GM12878 (cell line): ENCODE measurements around the gene STOML3. TPM values are rescaled to one million over a fixed set of nuclear protein-coding genes. Genes with fewer than 3 reads are reported as not detected.
A peak's percentile ranks its signal among the peaks of the same experiment; 100 is the strongest.

Source experiments
- ATAC-seq: fragments of 200-7000 bp; cut with Tn5 transposase; 3 replicates; pipeline ENCODE4 v1.9.1; 2020; ENCODE audit warnings: mild to moderate bottlenecking, moderate library complexity
- BruUV-seq: library from RNA; stranded (reverse); fragments of 400-500 nt; replicated peaks from 2 replicates; lab custom pipeline; 2021; lab: Mats Ljungman, UMichigan
- CTCF ChIA-PET: fragments of 300-600 bp; sonication (Branson Sonifier 250); formaldehyde crosslinking; extraction: SDS; loops from one replicate; lab custom pipeline; 2021; ENCODE audit warnings: inconsistent platforms; lab: Yijun Ruan, JAX
- POLR2A ChIA-PET: fragments of 350-600 bp; formaldehyde crosslinking; extraction: SDS; loops from one replicate; lab custom pipeline; 2021; ENCODE audit warnings: inconsistent platforms; lab: Charles Lee
- RAD21 ChIA-PET: fragments of 300-600 bp; sonication (Branson Sonifier 250); formaldehyde crosslinking; loops from one replicate; lab custom pipeline; 2023; ENCODE audit warnings: antibody characterized with exemption; ENCODE audit not compliant: unreplicated experiment; lab: Charles Lee
- SMC1A ChIA-PET: fragments of 300-600 bp; sonication (Branson Sonifier 250); formaldehyde crosslinking; loops from one replicate; lab custom pipeline; 2023; ENCODE audit not compliant: unreplicated experiment, uncharacterized antibody; lab: Charles Lee
- DNase-seq: peaks from one replicate; pipeline ENCODE4 v3.0.0-alpha.2; 2011; ENCODE audit warnings: low read depth, low spot score
- FAIRE-seq: peaks from 3 replicates; lab custom pipeline; 2011; peaks lifted over from hg19 to GRCh38; lab: Jason Lieb, UNC
- H2AFZ ChIP-seq: 2 replicates; pipeline ENCODE4 v1.6.0; 2011; ENCODE audit warnings: low read depth, low read length, control low read depth; ENCODE audit not compliant: control insufficient read depth
- H3K27ac ChIP-seq: 2 replicates; pipeline ENCODE4 v1.5.1; 2011; ENCODE audit warnings: control low read depth; ENCODE audit not compliant: control insufficient read depth, insufficient read depth
- H3K27me3 ChIP-seq, 2 experiments: replicated peaks in 1 of 2; 2 replicates each; pipeline versions ENCODE4 v1.6.0 to v1.6.1; 2011; ENCODE audit warnings: low read length in 1 of 2; ENCODE audit not compliant: control insufficient read depth in 2 of 2, insufficient read depth in 2 of 2
- H3K36me3 ChIP-seq, 2 experiments: 2 replicates each; pipeline ENCODE4 v1.5.1; 2011; ENCODE audit warnings: low read length in 1 of 2; ENCODE audit not compliant: control insufficient read depth in 2 of 2, insufficient read depth in 2 of 2
- H3K4me1 ChIP-seq: 2 replicates; pipeline ENCODE4 v1.6.1; 2011; ENCODE audit warnings: mild to moderate bottlenecking, low read length, moderate library complexity, mixed read lengths; ENCODE audit not compliant: control insufficient read depth, insufficient read depth
- H3K4me2 ChIP-seq: 2 replicates; pipeline ENCODE4 v1.6.0; 2011; ENCODE audit warnings: control low read depth; ENCODE audit not compliant: control insufficient read depth, insufficient read depth
- H3K4me3 ChIP-seq: fragments of 200-600 bp; sonication (generic); 2 replicates; pipeline ENCODE4 v1.5.1; 2016
- H3K79me2 ChIP-seq: 2 replicates; pipeline ENCODE4 v1.6.0; 2011; ENCODE audit warnings: low read length; ENCODE audit not compliant: control insufficient read depth, insufficient read depth
- H3K9ac ChIP-seq: 2 replicates; pipeline ENCODE4 v1.8.0; 2011; ENCODE audit warnings: low read length, control low read depth, mixed read lengths; ENCODE audit not compliant: control insufficient read depth, insufficient read depth
- H3K9me3 ChIP-seq: replicated peaks from 3 replicates; pipeline ENCODE4 v1.5.1; 2011; ENCODE audit warnings: mild to moderate bottlenecking, low read length; ENCODE audit not compliant: control insufficient read depth, insufficient read depth
- H4K20me1 ChIP-seq: 2 replicates; pipeline ENCODE4 v1.6.0; 2011; ENCODE audit not compliant: control insufficient read depth, insufficient read depth
- BACH1 ChIP-seq: fragments of 450-650 bp; IDR thresholded peaks from 2 replicates; pipeline ENCODE4 v1.6.1; 2017; ENCODE audit warnings: mild to moderate bottlenecking, borderline replicate concordance
- HDAC6 ChIP-seq: fragments of 200-600 bp; sonication (generic); IDR thresholded peaks from one replicate; pipeline ENCODE4 v1.8.0; 2017; ENCODE audit warnings: antibody characterized with exemption; ENCODE audit not compliant: unreplicated experiment
- NBN ChIP-seq: fragments of 450-650 bp; IDR thresholded peaks from 2 replicates; pipeline ENCODE4 v1.6.1; 2016
- NRF1 ChIP-seq: conservative IDR thresholded peaks from 2 replicates; pipeline ENCODE4 v1.6.1; 2011; ENCODE audit warnings: mild to moderate bottlenecking, low read depth, low read length, improper control_type of control experiment
- RB1 ChIP-seq: fragments of 450-650 bp; formaldehyde crosslinking; IDR thresholded peaks from 2 replicates; pipeline ENCODE4 v1.6.1; 2017; ENCODE audit warnings: mild to moderate bottlenecking, borderline replicate concordance
- RUNX3 ChIP-seq: IDR thresholded peaks from 2 replicates; pipeline ENCODE4 v1.6.1; 2012; ENCODE audit warnings: low read length, inconsistent platforms
- SIX5 ChIP-seq: IDR thresholded peaks from 2 replicates; pipeline ENCODE4 v1.6.1; 2011; ENCODE audit warnings: mild to moderate bottlenecking, low read depth, low read length, moderate library complexity; ENCODE audit not compliant: severe bottlenecking
- ZBED1 ChIP-seq: IDR thresholded peaks from 2 replicates; pipeline ENCODE4 v1.6.1; 2016; ENCODE audit warnings: borderline replicate concordance
- WGBS: methylation state at CpG from one replicate; pipeline ENCODE4 v1.1.6; 2016; ENCODE audit warnings: low lambda C conversion rate; ENCODE audit not compliant: insufficient replicate concordance, insufficient coverage; ENCODE audit errors: missing lambda C conversion rate; 5-methylcytosine and 5-hydroxymethylcytosine counted together
- in situ Hi-C: fragments of 300-500 bp; cut with MboI; formaldehyde crosslinking; loops from 9 replicates; pipeline ENCODE4 v1.14.3; 2018; ENCODE audit warnings: mixed read lengths
- intact Hi-C: fragments of 100-400 bp; cut with micrococcal nuclease; formaldehyde crosslinking; loops from one replicate; pipeline ENCODE4 v1.14.2; 2022; ENCODE audit not compliant: unreplicated experiment
- polyA plus RNA-seq, 11 experiments: library from polyadenylated mRNA; depleted of rRNA in 4 of 11; unstranded in 6 of 11; stranded (reverse) in 5 of 11; fragments of >200 nt; fragmentation: Nextera tagmentation in 4 of 11; fragmentation: Illumina TruSeq in 1 of 11; extraction: Ambion mirVana in 4 of 11; extraction: Trizol in 1 of 11; gene quantifications; 1 replicate in 1 of 11; 2 replicates in 10 of 11; pipeline versions ENCODE4 v1.2.1 to v1.2.3, GENCODE V29; 2011 to 2016; ENCODE audit warnings: inconsistent platforms in 2 of 11, missing spikeins in 2 of 11, low read depth in 1 of 11
- total RNA-seq, 4 experiments: library from RNA; depleted of rRNA in 3 of 4; stranded (reverse); fragments of >200 nt in 3 of 4; fragmentation: Illumina TruSeq in 1 of 4; extraction: Trizol in 1 of 4; gene quantifications; 2 replicates each; pipeline versions ENCODE4 v1.2.1 to v1.2.3, GENCODE V29; 2013 to 2021
- TF ChIP-seq, protein P1 (sequence below): fragments of 450-650 bp; IDR thresholded peaks from 2 replicates; pipeline ENCODE4 v1.6.1; 2018; ENCODE audit warnings: borderline replicate concordance, mild to moderate bottlenecking; ENCODE audit not compliant: partially characterized antibody
- TF ChIP-seq, protein P2 (sequence below): IDR thresholded peaks from 2 replicates; pipeline ENCODE4 v1.6.1; 2011; ENCODE audit warnings: borderline replicate concordance, low read depth, mild to moderate bottlenecking, moderate library complexity, low read length; ENCODE audit not compliant: insufficient read depth, poor library complexity, severe bottlenecking

Gene STOML3
- total and polyA plus RNA-seq, 10 of the 15 experiments (the other 5 are each of a cell fraction or from before 2014, with no cell fraction given), result not detected

DNA sequence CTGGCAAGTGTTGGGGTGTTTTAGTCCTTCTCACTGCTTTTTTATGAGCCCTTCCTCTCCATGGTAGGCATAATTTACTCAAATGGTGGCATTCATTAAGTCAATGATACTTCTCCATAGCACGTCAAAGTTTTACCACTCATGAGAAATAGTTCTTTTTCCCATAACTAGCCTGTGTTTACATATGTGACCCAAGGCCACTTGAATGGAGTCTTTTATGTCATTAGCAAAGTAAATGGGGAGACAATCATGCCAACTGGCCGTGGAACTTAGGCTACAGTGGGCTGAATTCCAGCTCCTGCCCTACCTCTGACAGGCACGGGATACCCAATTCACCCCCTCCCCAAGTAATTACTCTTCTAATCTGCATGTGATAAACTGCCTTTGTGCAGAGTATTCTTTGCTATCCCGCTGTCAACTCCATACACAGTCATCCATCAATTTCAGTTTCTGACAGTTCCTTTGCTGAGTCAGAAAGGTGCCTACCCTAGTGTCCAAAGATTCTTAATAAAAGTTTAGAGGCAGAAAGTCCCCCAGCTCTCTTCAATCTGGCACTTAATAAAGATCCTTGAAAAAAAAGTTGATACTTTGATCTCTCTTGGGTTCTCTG is 30.3 kb upstream of the STOML3 start:
- SMC1A ChIA-PET, result interaction anchor here (0.9 to 1.8 kb wide), 4 partner anchors 11 to 18 kb away, joined by 3 to 4 read pairs (median 3); partner anchors contain the start of genes NHLRC3 and PROSER1
- RAD21 ChIA-PET, result no interaction called here
- H3K36me3 ChIP-seq, result peaks cover 12 to 28% of the 10 kb centered on the region in 2 experiments
- no peaks in the 10 kb centered on the region for H3K9me3 ChIP-seq
- intact Hi-C loops, result no loop called here
- POLR2A ChIA-PET, result interaction anchor here (1.7 kb wide), 1 partner anchor 16 kb away, joined by 8 read pairs; no protein-coding TSS in a partner anchor
- H3K4me2 ChIP-seq, result no peak overlapping the region
- H3K4me1 ChIP-seq, result no peaks in the 10 kb centered on the region
- CTCF ChIA-PET, result interaction anchor here (0.9 to 1.1 kb wide), 2 partner anchors 12 to 15 kb away, joined by 3 to 4 read pairs; no protein-coding TSS in a partner anchor
- DNase-seq, result no peak
- H3K27ac ChIP-seq, result no peak overlapping the region
- FAIRE-seq, result no peak
- BruUV-seq, result no TSS peak
- no peak for TF ChIP-seq SIX5
- TF ChIP-seq, all 136 proteins: peak for 0
- H3K79me2 ChIP-seq, result no peaks in the 10 kb centered on the region
- H2AFZ ChIP-seq, result no peak overlapping the region
- H3K27me3 ChIP-seq, result no peaks in the 10 kb centered on the region
- H3K4me3 ChIP-seq, result no peak overlapping the region
- H3K9ac ChIP-seq, result no peak overlapping the region
- no peak for ATAC-seq
- no peaks in the 10 kb centered on the region for H4K20me1 ChIP-seq
- WGBS, result 96% methylated on average over 4 of the region's 4 CpGs
- in situ Hi-C loops, result no loop called here

DNA sequence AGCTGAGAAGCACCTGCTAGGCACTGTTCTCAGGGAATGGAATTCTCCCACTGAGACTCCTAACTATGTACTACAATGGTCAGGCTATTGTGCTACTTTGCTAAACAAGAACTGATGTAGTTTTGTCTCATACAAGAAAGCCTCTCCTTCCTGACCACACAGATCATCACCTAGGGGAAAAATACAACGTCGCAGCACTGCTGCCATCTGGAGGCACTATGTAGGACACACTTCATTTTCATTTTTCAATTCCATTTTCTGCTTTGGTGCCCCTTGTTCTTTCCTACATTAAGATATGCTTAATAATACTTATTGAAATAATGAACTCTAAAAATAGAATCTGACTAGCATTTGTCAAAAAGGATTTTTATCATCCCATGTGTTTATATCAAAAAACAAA is 26.2 kb upstream of the STOML3 start:
- ChIA-PET POLR2A (no interaction called here), CTCF (interaction anchor here (0.9 to 2.9 kb wide), 15 partner anchors 10 to 599 kb away, joined by 3 to 13 read pairs (median 4); partner anchors contain the start of genes NHLRC3 and PROSER1), SMC1A (interaction anchor here (0.7 to 2.4 kb wide), 7 partner anchors 9 to 249 kb away, joined by 3 to 8 read pairs (median 3); no protein-coding TSS in a partner anchor), RAD21 (interaction anchor here (0.6 to 2.3 kb wide), 3 partner anchors 20 to 599 kb away, joined by 3 to 12 read pairs (median 3); partner anchors contain the start of gene PROSER1)
- no TSS peak for BruUV-seq
- H2AFZ ChIP-seq, result no peak overlapping the region
- H3K27me3 ChIP-seq, result no peaks in the 10 kb centered on the region
- H3K4me3 ChIP-seq, result no peak overlapping the region
- H3K4me2 ChIP-seq, result no peak overlapping the region
- 0% methylated on average over 2 of the region's 2 CpGs for whole genome bisulfite sequencing
- in situ Hi-C loops, result no loop called here
- peak overlapping the region; percentile 20; the same call in 1 of the 2 replicates for H3K27ac ChIP-seq
- no peak for DNase-seq
- no peaks in the 10 kb centered on the region for H4K20me1 ChIP-seq
- no peaks in the 10 kb centered on the region for H3K9me3 ChIP-seq
- peaks cover 20 to 44% of the 10 kb centered on the region in 2 experiments for H3K36me3 ChIP-seq
- no peaks in the 10 kb centered on the region for H3K4me1 ChIP-seq
- FAIRE-seq, result peak; percentile 95
- intact Hi-C loops, result loop anchor here (5.0 kb wide), 1 partner anchor 104 kb away; no protein-coding TSS in a partner anchor
- ATAC-seq, result peak; percentile 86
- H3K9ac ChIP-seq, result no peak overlapping the region
- H3K79me2 ChIP-seq, result no peaks in the 10 kb centered on the region
- TF ChIP-seq NRF1, result no peak
- TF ChIP-seq NBN, result no peak
- TF ChIP-seq, protein P1, sequence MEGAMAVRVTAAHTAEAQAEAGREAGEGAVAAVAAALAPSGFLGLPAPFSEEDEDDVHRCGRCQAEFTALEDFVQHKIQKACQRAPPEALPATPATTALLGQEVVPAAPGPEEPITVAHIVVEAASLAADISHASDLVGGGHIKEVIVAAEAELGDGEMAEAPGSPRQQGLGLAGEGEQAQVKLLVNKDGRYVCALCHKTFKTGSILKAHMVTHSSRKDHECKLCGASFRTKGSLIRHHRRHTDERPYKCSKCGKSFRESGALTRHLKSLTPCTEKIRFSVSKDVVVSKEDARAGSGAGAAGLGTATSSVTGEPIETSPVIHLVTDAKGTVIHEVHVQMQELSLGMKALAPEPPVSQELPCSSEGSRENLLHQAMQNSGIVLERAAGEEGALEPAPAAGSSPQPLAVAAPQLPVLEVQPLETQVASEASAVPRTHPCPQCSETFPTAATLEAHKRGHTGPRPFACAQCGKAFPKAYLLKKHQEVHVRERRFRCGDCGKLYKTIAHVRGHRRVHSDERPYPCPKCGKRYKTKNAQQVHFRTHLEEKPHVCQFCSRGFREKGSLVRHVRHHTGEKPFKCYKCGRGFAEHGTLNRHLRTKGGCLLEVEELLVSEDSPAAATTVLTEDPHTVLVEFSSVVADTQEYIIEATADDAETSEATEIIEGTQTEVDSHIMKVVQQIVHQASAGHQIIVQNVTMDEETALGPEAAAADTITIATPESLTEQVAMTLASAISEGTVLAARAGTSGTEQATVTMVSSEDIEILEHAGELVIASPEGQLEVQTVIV, result no peak
- no peak for TF ChIP-seq HDAC6
- TF ChIP-seq, protein P2, sequence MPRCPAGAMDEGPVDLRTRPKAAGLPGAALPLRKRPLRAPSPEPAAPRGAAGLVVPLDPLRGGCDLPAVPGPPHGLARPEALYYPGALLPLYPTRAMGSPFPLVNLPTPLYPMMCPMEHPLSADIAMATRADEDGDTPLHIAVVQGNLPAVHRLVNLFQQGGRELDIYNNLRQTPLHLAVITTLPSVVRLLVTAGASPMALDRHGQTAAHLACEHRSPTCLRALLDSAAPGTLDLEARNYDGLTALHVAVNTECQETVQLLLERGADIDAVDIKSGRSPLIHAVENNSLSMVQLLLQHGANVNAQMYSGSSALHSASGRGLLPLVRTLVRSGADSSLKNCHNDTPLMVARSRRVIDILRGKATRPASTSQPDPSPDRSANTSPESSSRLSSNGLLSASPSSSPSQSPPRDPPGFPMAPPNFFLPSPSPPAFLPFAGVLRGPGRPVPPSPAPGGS, result no peak
- no peak for TF ChIP-seq RB1
- TF ChIP-seq BACH1, result no peak
- TF ChIP-seq ZBED1, result no peak
- TF ChIP-seq RUNX3, result peak; percentile 43; the same call in 1 of the 2 replicates
